HepG2 (cell line): ENCODE measurements around the gene AARS2. TPM values are rescaled to one million over a fixed set of nuclear protein-coding genes. Genes with fewer than 3 reads are reported as not detected.

ENCODE experiments used
- AGO1 ChIP-seq: fragments of 200-400 bp; formaldehyde crosslinking; IDR thresholded peaks from 2 replicates; pipeline ENCODE4 v1.6.1; 2017; ENCODE audit warnings: mild to moderate bottlenecking, low read depth, low read length, moderate library complexity; ENCODE audit not compliant: poor library complexity, severe bottlenecking
- HNRNPUL1 ChIP-seq: fragments of 200-400 bp; formaldehyde crosslinking; IDR thresholded peaks from 2 replicates; pipeline ENCODE4 v1.6.1; 2017; ENCODE audit warnings: low read depth, mild to moderate bottlenecking, low read length, moderate library complexity
- HOXA5 ChIP-seq: sonication (generic); formaldehyde crosslinking; IDR thresholded peaks from 2 replicates; pipeline ENCODE4 v1.4.0; 2020; ENCODE audit warnings: missing genetic modification reagents
- NFATC3 ChIP-seq: sonication (generic); formaldehyde crosslinking; IDR thresholded peaks from 2 replicates; pipeline ENCODE4 v1.5.1; 2020; ENCODE audit warnings: mild to moderate bottlenecking, missing genetic modification reagents
- PHF5A ChIP-seq: IDR thresholded peaks from one replicate; pipeline ENCODE4 v1.6.1; 2018; ENCODE audit warnings: low read depth, missing genetic modification reagents; ENCODE audit not compliant: unreplicated experiment
- SNAPC5 ChIP-seq: sonication (generic); formaldehyde crosslinking; IDR thresholded peaks from 2 replicates; pipeline ENCODE4 v1.8.1; 2023; ENCODE audit warnings: mild to moderate bottlenecking, missing genetic modification reagents, borderline replicate concordance
- SP5 ChIP-seq: IDR thresholded peaks from 2 replicates; pipeline ENCODE4 v1.6.1; 2016; ENCODE audit warnings: low read depth, borderline replicate concordance
- ZBED4 ChIP-seq: sonication (generic); formaldehyde crosslinking; IDR thresholded peaks from 2 replicates; pipeline ENCODE4 v1.4.0; 2020; ENCODE audit warnings: missing genetic modification reagents, borderline replicate concordance
- ZBTB3 ChIP-seq: sonication (generic); formaldehyde crosslinking; IDR thresholded peaks from 2 replicates; pipeline ENCODE4 v1.4.0; 2020; ENCODE audit warnings: low read depth, mild to moderate bottlenecking, moderate library complexity, missing genetic modification reagents, borderline replicate concordance
- ZBTB49 ChIP-seq: sonication (generic); formaldehyde crosslinking; IDR thresholded peaks from 2 replicates; pipeline ENCODE4 v1.4.0; 2020; ENCODE audit warnings: missing genetic modification reagents, borderline replicate concordance
- ZC3H4 ChIP-seq: sonication (generic); formaldehyde crosslinking; IDR thresholded peaks from 2 replicates; pipeline ENCODE4 v1.4.0; 2020; ENCODE audit warnings: missing genetic modification reagents, borderline replicate concordance
- ZFAT ChIP-seq: sonication (generic); formaldehyde crosslinking; conservative IDR thresholded peaks from 2 replicates; pipeline ENCODE4 v1.8.1; 2023; ENCODE audit warnings: missing genetic modification reagents, inconsistent platforms
- ZFYVE20 ChIP-seq: sonication (generic); formaldehyde crosslinking; IDR thresholded peaks from 2 replicates; pipeline ENCODE4 v1.8.0; 2023; ENCODE audit warnings: low read depth, mild to moderate bottlenecking, moderate library complexity, missing genetic modification reagents, borderline replicate concordance
- ZNF136 ChIP-seq: sonication (generic); formaldehyde crosslinking; IDR thresholded peaks from 2 replicates; pipeline ENCODE4 v1.8.1; 2022; ENCODE audit warnings: low read depth, mild to moderate bottlenecking, moderate library complexity, missing genetic modification reagents
- ZNF274 ChIP-seq: sonication (generic); formaldehyde crosslinking; IDR thresholded peaks from 2 replicates; pipeline ENCODE4 v1.5.1; 2020; ENCODE audit warnings: mild to moderate bottlenecking, missing genetic modification reagents
- ZNF563 ChIP-seq: sonication (generic); formaldehyde crosslinking; IDR thresholded peaks from 2 replicates; pipeline ENCODE4 v1.8.0; 2022; ENCODE audit warnings: mild to moderate bottlenecking, moderate library complexity, missing genetic modification reagents
- ZNF564 ChIP-seq: sonication (generic); formaldehyde crosslinking; IDR thresholded peaks from 2 replicates; pipeline ENCODE4 v1.8.1; 2023; ENCODE audit warnings: mild to moderate bottlenecking, missing genetic modification reagents
- ZNF768 ChIP-seq: sonication (generic); formaldehyde crosslinking; IDR thresholded peaks from 2 replicates; pipeline ENCODE4 v1.4.0; 2020; ENCODE audit warnings: missing genetic modification reagents
- ZNF788 ChIP-seq: sonication (generic); formaldehyde crosslinking; IDR thresholded peaks from 2 replicates; pipeline ENCODE4 v1.5.0; 2020; ENCODE audit warnings: mild to moderate bottlenecking, missing genetic modification reagents, borderline replicate concordance
- ZNF800 ChIP-seq: sonication (generic); formaldehyde crosslinking; IDR thresholded peaks from 2 replicates; pipeline ENCODE4 v1.4.0; 2020; ENCODE audit warnings: missing genetic modification reagents
- polyA plus RNA-seq, 8 experiments: library from polyadenylated mRNA; depleted of rRNA in 3 of 8; stranded (reverse) in 7 of 8; unstranded in 1 of 8; fragments of >200 nt; fragmentation: Illumina TruSeq in 4 of 8; extraction: Trizol in 4 of 8; gene quantifications; 2 replicates each; pipeline versions ENCODE4 v1.2.1 to v1.2.3, GENCODE V29; 2011 to 2016; ENCODE audit warnings: low read depth in 4 of 8, missing spikeins in 1 of 8, mixed read lengths in 1 of 8; ENCODE audit not compliant: insufficient read depth in 1 of 8
- total RNA-seq, 5 experiments: library from RNA; depleted of rRNA; stranded (reverse); fragments of >200 nt; fragmentation: Illumina TruSeq; extraction: Trizol; gene quantifications; 2 replicates each; pipeline ENCODE4 v1.2.3, GENCODE V29; 2016; ENCODE audit warnings: low read depth in 1 of 5

The AARS2 gene
- total and polyA plus RNA-seq, 2 of the 13 experiments (the other 11 are each of a cell fraction or from before 2014, with no cell fraction given): 7.5 to 24.1 TPM

- peak; percentile 98 for TF ChIP-seq ZBED4 (CRISPR knock-in tag)
- TF ChIP-seq ZNF788 (CRISPR knock-in tag): no peak
- TF ChIP-seq ZC3H4: no peak
- TF ChIP-seq NFATC3 (CRISPR knock-in tag): no peak
- TF ChIP-seq ZBTB3 (CRISPR knock-in tag): no peak
- TF ChIP-seq ZNF274 (CRISPR knock-in tag): peak; percentile 62
- no peak for TF ChIP-seq ZNF800
- peak; percentile 88 for TF ChIP-seq ZNF563 (CRISPR knock-in tag)
- no peak for TF ChIP-seq ZNF136 (CRISPR knock-in tag)
- TF ChIP-seq ZFYVE20 (CRISPR knock-in tag): no peak
- no peak for TF ChIP-seq HNRNPUL1
- TF ChIP-seq ZFAT (CRISPR knock-in tag): no peak
- no peak for TF ChIP-seq SNAPC5 (CRISPR knock-in tag)
- peak; percentile 12; the same call in 1 of the 2 replicates for TF ChIP-seq ZNF564 (CRISPR knock-in tag)
- peak; percentile 49 for TF ChIP-seq SP5 (CRISPR knock-in tag)
- peak; percentile 46; the same call in 1 of the 2 replicates for TF ChIP-seq HOXA5 (CRISPR knock-in tag)
- peak; percentile 59; the same call in 1 of the 2 replicates for TF ChIP-seq ZNF768 (CRISPR knock-in tag)
- TF ChIP-seq ZBTB49 (CRISPR knock-in tag): 0 out of 2 replicates have a peak, but pooled peaks have one; percentile 41
- peak; percentile 33 for TF ChIP-seq AGO1
- TF ChIP-seq PHF5A (CRISPR knock-in tag): no peak
These were observed 48.0 kb downstream of the AARS2 start, which contains the start of gene NFKBIE (continued) for GRCh38 chr6:44265007-44265721.
